K562 (cell line): ENCODE data around the gene FCSK. TPM values are rescaled to one million over a fixed set of nuclear protein-coding genes. Genes with fewer than 3 reads are reported as not detected.

ENCODE experiments used
- CXXC5 ChIP-seq: fragments of 250-450 bp; sonication (Bioruptor Pico); IDR thresholded peaks from 2 replicates; pipeline ENCODE4 v1.8.0; 2022; ENCODE audit warnings: inconsistent platforms, mild to moderate bottlenecking, moderate library complexity
- ETV1 ChIP-seq: fragments of 450-650 bp; conservative IDR thresholded peaks from 2 replicates; pipeline ENCODE4 v1.6.1; 2016; ENCODE audit warnings: missing genetic modification characterization, control low read depth, low read depth, missing compliant biosample characterization
- FOXM1 ChIP-seq, 2 experiments: fragments of 450-650 bp in 1 of 2; sonication (generic) in 1 of 2; formaldehyde crosslinking in 1 of 2; IDR thresholded peaks; 2 replicates each; pipeline versions ENCODE4 v1.6.1 to v1.9.0; 2017 to 2022; ENCODE audit warnings: low read depth in 2 of 2, mild to moderate bottlenecking in 2 of 2, missing genetic modification reagents in 1 of 2, moderate library complexity in 1 of 2
- JUND ChIP-seq, 2 experiments: IDR thresholded peaks; 2 replicates in 1 of 2; 3 replicates in 1 of 2; pipeline ENCODE4 v1.6.1; 2011; ENCODE audit warnings: borderline replicate concordance in 2 of 2, low read depth in 2 of 2, low read length in 2 of 2, improper control_type of control experiment in 1 of 2, missing biosample characterization in 1 of 2, missing genetic modification characterization in 1 of 2, missing genetic modification reagents in 1 of 2
- KAT2B ChIP-seq: IDR thresholded peaks from one replicate; pipeline ENCODE4 v1.6.1; 2012; ENCODE audit warnings: low read depth, mild to moderate bottlenecking, control low read depth, inconsistent platforms, low read length, moderate library complexity
- KLF1 ChIP-seq: fragments of 450-650 bp; IDR thresholded peaks from 2 replicates; pipeline ENCODE4 v1.6.1; 2016; ENCODE audit warnings: missing genetic modification characterization, missing compliant biosample characterization
- MED1 ChIP-seq: sonication (generic); formaldehyde crosslinking; IDR thresholded peaks from 2 replicates; pipeline ENCODE4 v1.8.1; 2023; ENCODE audit warnings: missing genetic modification reagents, borderline replicate concordance
- MXI1 ChIP-seq: IDR thresholded peaks from 2 replicates; pipeline ENCODE4 v1.6.1; 2011; ENCODE audit warnings: low read depth, mild to moderate bottlenecking, improper control_type of control experiment, low read length
- NFRKB ChIP-seq: fragments of 450-650 bp; IDR thresholded peaks from 2 replicates; pipeline ENCODE4 v1.6.1; 2016; ENCODE audit warnings: low read depth
- PHF21A ChIP-seq: fragments of 450-650 bp; IDR thresholded peaks from 2 replicates; pipeline ENCODE4 v1.6.1; 2017; ENCODE audit warnings: low read depth, borderline replicate concordance
- RUNX1 ChIP-seq: sonication (generic); IDR thresholded peaks from 2 replicates; pipeline ENCODE4 v1.6.1; 2016; ENCODE audit warnings: antibody characterized with exemption, low read depth
- SMARCA5 ChIP-seq: fragments of 450-650 bp; IDR thresholded peaks from 2 replicates; pipeline ENCODE4 v1.6.1; 2016
- SMC3 ChIP-seq: conservative IDR thresholded peaks from 2 replicates; pipeline ENCODE4 v1.6.1; 2011; ENCODE audit warnings: low read depth, low read length, improper control_type of control experiment; ENCODE audit not compliant: insufficient read depth
- SNIP1 ChIP-seq: fragments of 450-650 bp; IDR thresholded peaks from 2 replicates; pipeline ENCODE4 v1.7.1; 2017; ENCODE audit warnings: low read depth, mild to moderate bottlenecking
- ZFPM2 ChIP-seq: fragments of 250-450 bp; sonication (Bioruptor Pico); IDR thresholded peaks from 2 replicates; pipeline ENCODE4 v1.5.1; 2022; ENCODE audit warnings: mild to moderate bottlenecking
- ZNF165 ChIP-seq: fragments of 250-450 bp; sonication (Bioruptor Pico); IDR thresholded peaks from 2 replicates; pipeline ENCODE4 v1.4.0; 2020; ENCODE audit warnings: borderline replicate concordance
- ZNF175 ChIP-seq: fragments of 200-800 bp; sonication (Bioruptor generic); IDR thresholded peaks from 2 replicates; pipeline ENCODE4 v1.6.1; 2016; ENCODE audit warnings: low read depth, mild to moderate bottlenecking, missing genetic modification characterization, missing compliant biosample characterization
- ZNF24 ChIP-seq: fragments of 450-650 bp; IDR thresholded peaks from 2 replicates; pipeline ENCODE4 v1.6.1; 2016
- ZNF408 ChIP-seq: fragments of 250-450 bp; sonication (Bioruptor Pico); IDR thresholded peaks from 2 replicates; pipeline ENCODE4 v1.4.0; 2020; ENCODE audit warnings: low read depth, mild to moderate bottlenecking, moderate library complexity
- ZNF77 ChIP-seq: fragments of 250-450 bp; sonication (Bioruptor Pico); IDR thresholded peaks from 2 replicates; pipeline ENCODE4 v1.5.0; 2020
- polyA plus RNA-seq, 8 experiments: library from polyadenylated mRNA; depleted of rRNA in 4 of 8; stranded (reverse) in 5 of 8; unstranded in 3 of 8; fragments of >200 nt; fragmentation: Nextera tagmentation in 2 of 8; fragmentation: Illumina TruSeq in 1 of 8; extraction: Ambion mirVana in 2 of 8; extraction: Trizol in 1 of 8; gene quantifications; 2 replicates each; pipeline versions ENCODE4 v1.2.1 to v1.2.3, GENCODE V29; 2011 to 2014; ENCODE audit warnings: inconsistent platforms in 1 of 8, missing spikeins in 1 of 8
- total RNA-seq, 7 experiments: library from RNA; depleted of rRNA in 6 of 7; stranded (reverse); fragments of >200 nt in 6 of 7; fragmentation: Illumina TruSeq in 2 of 7; extraction: Trizol in 2 of 7; gene quantifications; 2 replicates each; pipeline versions ENCODE4 v1.2.1 to v1.2.3, GENCODE V29; 2011 to 2021; ENCODE audit warnings: low replicate concordance in 1 of 7
- TF ChIP-seq, protein P1 (sequence below): sonication (generic); formaldehyde crosslinking; IDR thresholded peaks from 2 replicates; pipeline ENCODE4 v1.8.0; 2022; ENCODE audit warnings: missing genetic modification reagents, mild to moderate bottlenecking, moderate library complexity, borderline replicate concordance
- TF ChIP-seq, protein P2 (sequence below): fragments of 250-450 bp; sonication (Bioruptor Pico); IDR thresholded peaks from 2 replicates; pipeline ENCODE4 v1.4.0; 2020
- TF ChIP-seq, protein P3 (sequence below): fragments of 250-450 bp; sonication (Bioruptor Pico); IDR thresholded peaks from 2 replicates; pipeline ENCODE4 v1.5.1; 2021; ENCODE audit warnings: mild to moderate bottlenecking
- TF ChIP-seq, protein P4 (sequence below), 2 experiments: fragments of 450-650 bp; conservative IDR thresholded peaks; 2 replicates each; pipeline ENCODE4 v1.6.1; 2017; ENCODE audit warnings: mild to moderate bottlenecking in 2 of 2, moderate library complexity in 2 of 2

FCSK gene
- total and polyA plus RNA-seq, 9 of the 15 experiments (the other 6 are each of a cell fraction or from before 2014, with no cell fraction given): 0.92 to 18.6 (median 8.3) TPM

DNA sequence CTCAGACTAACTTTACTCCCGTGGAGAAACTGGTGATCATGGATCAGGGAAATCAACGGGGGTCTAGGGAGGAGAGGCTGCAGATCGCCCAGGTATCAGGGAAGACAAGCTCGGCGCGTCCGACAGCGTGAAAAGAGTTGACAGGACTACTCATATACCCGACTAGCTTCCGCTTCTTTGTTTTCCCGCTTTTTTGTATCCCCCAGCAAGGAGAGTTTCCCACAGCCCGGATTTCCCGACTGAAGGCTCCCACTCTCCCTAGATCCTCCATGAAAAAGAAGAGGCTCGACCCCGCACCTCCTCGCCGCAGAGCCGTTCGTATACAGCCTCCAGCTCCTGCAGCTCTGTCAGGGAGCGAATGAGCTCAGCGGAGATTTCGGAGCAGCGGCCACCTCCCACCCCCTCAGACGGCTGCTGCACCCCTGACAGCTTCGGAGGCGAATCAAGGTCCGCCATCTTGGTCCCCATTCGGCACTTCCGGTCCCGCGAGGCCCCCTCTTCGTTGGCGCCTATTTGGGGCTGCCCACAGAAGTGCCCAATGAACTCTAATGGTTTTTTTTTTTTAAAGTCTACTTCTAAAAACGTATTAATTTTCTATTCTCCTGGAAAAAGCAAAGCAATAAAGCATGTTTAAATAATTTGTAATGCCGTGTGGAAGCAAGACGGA lies 68.8 kb downstream of the FCSK start, which contains the start of gene COG4 (continued):
- TF ChIP-seq ZNF165 (CRISPR knock-in tag) (no peak), ETV1 (tag) (peak; percentile 91), ZNF408 (no peak), CXXC5 (CRISPR knock-in tag) (peak; percentile 48; the same call in 1 of the 2 replicates), ZFPM2 (no peak), ZNF175 (CRISPR knock-in tag) (0 out of 2 replicates have a peak, but pooled peaks have one; percentile 15), KAT2B (no peak), PHF21A (no peak), RUNX1 (no peak), NFRKB (peak; percentile 97), MED1 (no peak), KLF1 (tag) (peak; percentile 35; the same call in 1 of the 2 replicates), SNIP1 (no peak), SMC3 (0 out of 2 replicates have a peak, but pooled peaks have one; percentile 3), MXI1 (no peak), ZNF77 (no peak), ZNF24 (no peak), SMARCA5 (no peak), JUND (IDR thresholded peaks at IDR 0.05; ENCODE audit: borderline replicate concordance, low read depth, low read length) (no peak), JUND (tag; IDR thresholded peaks at IDR 0.05; ENCODE audit: borderline replicate concordance, low read depth, low read length) (no peak), FOXM1 (IDR thresholded peaks at IDR 0.05; ENCODE audit: low read depth) (peak; percentile 95), FOXM1 (CRISPR knock-in tag; IDR thresholded peaks at IDR 0.05; ENCODE audit: low read depth) (no peak)
- TF ChIP-seq, protein P1, sequence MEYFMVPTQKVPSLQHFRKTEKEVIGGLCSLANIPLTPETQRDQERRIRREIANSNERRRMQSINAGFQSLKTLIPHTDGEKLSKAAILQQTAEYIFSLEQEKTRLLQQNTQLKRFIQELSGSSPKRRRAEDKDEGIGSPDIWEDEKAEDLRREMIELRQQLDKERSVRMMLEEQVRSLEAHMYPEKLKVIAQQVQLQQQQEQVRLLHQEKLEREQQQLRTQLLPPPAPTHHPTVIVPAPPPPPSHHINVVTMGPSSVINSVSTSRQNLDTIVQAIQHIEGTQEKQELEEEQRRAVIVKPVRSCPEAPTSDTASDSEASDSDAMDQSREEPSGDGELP (CRISPR knock-in tag): peak; percentile 27; the same call in 1 of the 2 replicates
- TF ChIP-seq, protein P2, sequence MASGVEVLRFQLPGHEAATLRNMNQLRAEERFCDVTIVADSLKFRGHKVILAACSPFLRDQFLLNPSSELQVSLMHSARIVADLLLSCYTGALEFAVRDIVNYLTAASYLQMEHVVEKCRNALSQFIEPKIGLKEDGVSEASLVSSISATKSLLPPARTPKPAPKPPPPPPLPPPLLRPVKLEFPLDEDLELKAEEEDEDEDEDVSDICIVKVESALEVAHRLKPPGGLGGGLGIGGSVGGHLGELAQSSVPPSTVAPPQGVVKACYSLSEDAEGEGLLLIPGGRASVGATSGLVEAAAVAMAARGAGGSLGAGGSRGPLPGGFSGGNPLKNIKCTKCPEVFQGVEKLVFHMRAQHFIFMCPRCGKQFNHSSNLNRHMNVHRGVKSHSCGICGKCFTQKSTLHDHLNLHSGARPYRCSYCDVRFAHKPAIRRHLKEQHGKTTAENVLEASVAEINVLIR (CRISPR knock-in tag): no peak
- TF ChIP-seq, protein P3, sequence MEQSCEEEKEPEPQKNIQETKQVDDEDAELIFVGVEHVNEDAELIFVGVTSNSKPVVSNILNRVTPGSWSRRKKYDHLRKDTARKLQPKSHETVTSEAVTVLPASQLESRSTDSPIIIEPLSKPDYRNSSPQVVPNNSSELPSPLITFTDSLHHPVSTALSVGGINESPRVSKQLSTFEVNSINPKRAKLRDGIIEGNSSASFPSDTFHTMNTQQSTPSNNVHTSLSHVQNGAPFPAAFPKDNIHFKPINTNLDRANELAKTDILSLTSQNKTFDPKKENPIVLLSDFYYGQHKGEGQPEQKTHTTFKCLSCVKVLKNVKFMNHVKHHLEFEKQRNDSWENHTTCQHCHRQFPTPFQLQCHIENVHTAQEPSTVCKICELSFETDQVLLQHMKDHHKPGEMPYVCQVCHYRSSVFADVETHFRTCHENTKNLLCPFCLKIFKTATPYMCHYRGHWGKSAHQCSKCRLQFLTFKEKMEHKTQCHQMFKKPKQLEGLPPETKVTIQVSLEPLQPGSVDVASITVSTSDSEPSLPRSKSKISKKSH (CRISPR knock-in tag): no peak
- TF ChIP-seq, protein P4, sequence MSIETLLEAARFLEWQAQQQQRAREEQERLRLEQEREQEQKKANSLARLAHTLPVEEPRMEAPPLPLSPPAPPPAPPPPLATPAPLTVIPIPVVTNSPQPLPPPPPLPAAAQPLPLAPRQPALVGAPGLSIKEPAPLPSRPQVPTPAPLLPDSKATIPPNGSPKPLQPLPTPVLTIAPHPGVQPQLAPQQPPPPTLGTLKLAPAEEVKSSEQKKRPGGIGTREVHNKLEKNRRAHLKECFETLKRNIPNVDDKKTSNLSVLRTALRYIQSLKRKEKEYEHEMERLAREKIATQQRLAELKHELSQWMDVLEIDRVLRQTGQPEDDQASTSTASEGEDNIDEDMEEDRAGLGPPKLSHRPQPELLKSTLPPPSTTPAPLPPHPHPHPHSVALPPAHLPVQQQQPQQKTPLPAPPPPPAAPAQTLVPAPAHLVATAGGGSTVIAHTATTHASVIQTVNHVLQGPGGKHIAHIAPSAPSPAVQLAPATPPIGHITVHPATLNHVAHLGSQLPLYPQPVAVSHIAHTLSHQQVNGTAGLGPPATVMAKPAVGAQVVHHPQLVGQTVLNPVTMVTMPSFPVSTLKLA (conservative IDR thresholded peaks at IDR 0.05): no peak
